HG02973 (cell line): ENCODE data around the gene RAET1G.
A peak's percentile ranks its signal among the peaks of the same experiment; 100 is the strongest.
"Not testable (repeated sequence)": the region's sequence is repeated elsewhere in the genome, so short reads cannot be mapped to it uniquely, and the experiment has no call there.

Experiments
- ATAC-seq: cut with Tn5 transposase; IDR thresholded peaks from one replicate; pipeline ENCODE4 v1.9.1; 2021; ENCODE audit warnings: moderate library complexity; ENCODE audit not compliant: unreplicated experiment

RAET1G gene, protein sequence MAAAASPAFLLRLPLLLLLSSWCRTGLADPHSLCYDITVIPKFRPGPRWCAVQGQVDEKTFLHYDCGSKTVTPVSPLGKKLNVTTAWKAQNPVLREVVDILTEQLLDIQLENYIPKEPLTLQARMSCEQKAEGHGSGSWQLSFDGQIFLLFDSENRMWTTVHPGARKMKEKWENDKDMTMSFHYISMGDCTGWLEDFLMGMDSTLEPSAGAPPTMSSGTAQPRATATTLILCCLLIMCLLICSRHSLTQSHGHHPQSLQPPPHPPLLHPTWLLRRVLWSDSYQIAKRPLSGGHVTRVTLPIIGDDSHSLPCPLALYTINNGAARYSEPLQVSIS

GRCh38 chr6:149922642-149923326, at the start of gene RAET1G:
TSS of gene RAET1G (minus strand) at chr6:149923121. CDS start at chr6:149923010, 111 bp downstream.
- ATAC-seq: no peak

GRCh38 chr6:149969635-149970034, 46.7 kb upstream of the RAET1G start:
- no peak for ATAC-seq

DNA sequence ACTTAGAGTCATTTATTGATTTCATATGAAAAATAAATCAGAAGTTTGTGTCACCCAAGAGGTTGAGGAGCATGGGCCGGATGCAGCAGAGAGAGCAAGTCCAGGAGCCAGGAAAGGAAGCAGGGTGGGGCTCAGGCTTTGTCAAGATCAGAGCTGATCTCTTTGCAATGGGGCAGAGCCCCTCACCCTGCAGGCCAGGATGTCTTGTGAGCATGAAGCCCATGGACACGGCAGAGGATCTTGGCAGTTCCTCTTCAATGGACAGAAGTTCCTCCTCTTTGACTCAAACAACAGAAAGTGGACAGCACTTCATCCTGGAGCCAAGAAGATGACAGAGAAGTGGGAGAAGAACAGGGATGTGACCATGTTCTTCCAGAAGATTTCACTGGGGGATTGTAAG, 46.0 kb upstream of the RAET1G start:
- not testable (repeated sequence) for ATAC-seq

DNA sequence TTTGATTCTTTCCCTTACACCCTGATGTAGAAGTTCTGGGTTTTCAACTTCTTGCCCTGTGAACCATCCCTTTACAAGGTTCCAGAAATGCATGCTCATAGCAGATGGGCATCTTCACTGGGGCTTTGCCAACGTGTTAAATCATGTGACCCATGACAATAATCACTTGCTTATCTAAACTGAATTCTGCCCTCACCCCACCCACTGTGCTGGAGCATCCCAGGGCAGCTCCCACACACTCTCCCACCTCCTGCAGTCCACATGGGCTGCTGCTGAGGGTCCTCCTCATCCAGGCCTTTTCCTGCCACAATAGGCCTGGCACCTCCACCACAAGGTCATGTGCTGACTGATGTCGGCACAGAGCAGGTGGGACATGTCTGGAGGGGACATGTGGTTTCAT, 45.1 kb upstream of the RAET1G start:
- not testable (repeated sequence) for ATAC-seq

- no peak for ATAC-seq
Observed at GRCh38 chr6:149967591-149967990, 44.7 kb upstream of the RAET1G start.

DNA sequence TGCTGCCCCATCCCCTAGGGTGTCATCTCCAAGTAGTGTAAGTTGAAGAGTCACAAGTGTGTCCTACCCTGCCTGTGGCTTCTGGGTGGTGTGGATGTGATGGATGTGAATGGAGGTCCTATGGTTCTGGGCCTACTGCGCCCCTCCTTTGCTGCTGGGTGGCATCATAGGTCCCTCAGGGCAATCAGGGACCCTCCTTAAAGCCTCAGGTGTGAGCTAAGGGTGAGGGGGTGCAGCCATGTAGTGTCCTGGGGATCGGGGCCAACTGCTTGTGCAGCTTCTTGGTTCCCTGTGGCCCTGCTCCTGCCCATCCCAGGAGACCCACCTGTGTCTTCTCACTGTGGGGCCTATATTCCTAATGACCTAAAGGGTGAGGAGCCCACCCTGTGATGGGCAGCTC, 43.4 kb upstream of the RAET1G start:
- not testable (repeated sequence) for ATAC-seq

- no peak for ATAC-seq
Observed at GRCh38 chr6:149965194-149966020, 42.5 kb upstream of the RAET1G start.

DNA sequence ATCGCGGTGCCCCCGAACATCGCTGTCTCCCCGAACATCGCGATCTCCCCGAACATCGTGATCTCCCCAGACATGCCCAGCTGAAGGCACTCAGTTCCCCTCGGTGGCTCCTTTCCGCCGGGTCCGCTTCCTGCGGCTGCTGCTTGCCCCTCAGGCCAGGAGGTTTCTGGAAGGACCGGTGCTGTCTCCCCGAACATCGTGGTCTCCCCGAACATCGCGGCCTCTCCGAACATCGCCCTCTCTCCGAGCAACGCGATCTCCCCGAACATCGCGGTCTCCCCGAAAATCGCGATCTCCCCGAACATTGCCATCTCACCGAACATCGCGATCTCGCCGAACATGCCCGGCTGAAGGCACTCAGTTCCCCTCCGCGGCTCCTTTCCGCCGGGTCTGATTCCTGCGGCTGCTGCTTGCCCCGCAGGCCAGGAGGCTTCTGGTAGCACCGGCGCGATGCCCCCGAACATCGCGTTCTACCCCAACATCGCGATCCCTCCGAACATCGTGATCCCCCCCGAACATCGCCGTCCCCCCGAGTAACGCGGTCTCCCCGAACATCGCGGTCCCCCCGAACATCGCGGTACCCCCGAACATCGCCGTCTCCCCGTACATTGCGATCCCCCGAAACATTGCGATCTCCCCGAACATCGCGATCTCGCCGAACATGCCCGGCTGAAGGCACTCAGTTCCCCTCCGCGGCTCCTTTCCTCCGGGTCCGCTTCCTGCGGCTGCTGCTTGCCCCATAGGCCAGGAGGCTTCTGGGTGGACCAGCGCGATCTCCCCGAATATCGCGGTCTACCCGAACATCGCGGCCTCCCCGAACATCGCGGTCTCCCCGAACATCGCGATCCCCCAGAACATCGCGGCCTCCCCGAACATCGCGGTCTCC, 41.6 kb upstream of the RAET1G start:
- ATAC-seq: no peak

DNA sequence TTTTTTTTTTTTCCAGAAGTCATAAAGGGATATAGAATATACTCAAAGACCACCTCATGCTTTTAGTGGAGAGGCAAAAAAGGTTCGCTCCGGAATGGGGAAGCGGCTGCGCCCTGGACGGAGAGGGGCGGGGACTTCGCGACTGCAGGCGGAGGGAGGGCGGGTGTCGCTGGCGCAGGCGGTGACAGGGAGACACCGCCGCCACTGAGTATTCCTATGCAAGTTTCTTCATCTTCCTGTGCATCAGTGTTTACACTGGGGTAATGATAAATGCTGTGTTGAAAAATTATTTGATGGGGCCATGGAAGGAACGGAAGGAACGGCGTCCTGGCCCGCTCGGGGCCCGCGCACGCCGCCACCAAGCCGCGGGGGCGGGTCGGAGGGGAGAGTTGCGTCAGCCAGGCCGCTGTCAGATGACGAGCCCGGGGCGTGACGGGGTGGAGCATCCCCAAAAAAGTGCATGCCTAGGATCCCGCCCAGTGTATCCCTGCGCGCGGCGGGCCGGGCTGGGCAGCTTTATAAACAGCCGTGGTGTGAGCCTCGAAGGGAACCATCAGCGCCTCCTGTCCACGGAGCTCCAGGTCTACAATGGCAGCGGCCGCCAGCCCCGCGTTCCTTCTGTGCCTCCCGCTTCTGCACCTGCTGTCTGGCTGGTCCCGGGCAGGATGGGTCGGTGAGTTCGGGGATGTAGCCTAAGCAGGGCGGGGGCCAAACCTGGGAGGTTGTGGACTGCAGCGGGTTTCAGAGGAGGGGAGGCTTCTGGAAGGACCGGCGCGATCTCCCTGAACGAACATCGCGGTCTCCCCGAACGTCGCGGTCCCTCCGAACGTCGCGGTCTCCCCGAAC, 40.8 kb upstream of the RAET1G start, which contains the start of gene ULBP1:
Gene ULBP1 (plus strand): TSS at position 482 of the 846 bp plus-strand sequence. CDS start 107 bp downstream, at position 589.
- peak; percentile 53 for ATAC-seq

GRCh38 chr6:149963212-149963461, 40.2 kb upstream of the RAET1G start:
- ATAC-seq: peak; percentile 33

DNA sequence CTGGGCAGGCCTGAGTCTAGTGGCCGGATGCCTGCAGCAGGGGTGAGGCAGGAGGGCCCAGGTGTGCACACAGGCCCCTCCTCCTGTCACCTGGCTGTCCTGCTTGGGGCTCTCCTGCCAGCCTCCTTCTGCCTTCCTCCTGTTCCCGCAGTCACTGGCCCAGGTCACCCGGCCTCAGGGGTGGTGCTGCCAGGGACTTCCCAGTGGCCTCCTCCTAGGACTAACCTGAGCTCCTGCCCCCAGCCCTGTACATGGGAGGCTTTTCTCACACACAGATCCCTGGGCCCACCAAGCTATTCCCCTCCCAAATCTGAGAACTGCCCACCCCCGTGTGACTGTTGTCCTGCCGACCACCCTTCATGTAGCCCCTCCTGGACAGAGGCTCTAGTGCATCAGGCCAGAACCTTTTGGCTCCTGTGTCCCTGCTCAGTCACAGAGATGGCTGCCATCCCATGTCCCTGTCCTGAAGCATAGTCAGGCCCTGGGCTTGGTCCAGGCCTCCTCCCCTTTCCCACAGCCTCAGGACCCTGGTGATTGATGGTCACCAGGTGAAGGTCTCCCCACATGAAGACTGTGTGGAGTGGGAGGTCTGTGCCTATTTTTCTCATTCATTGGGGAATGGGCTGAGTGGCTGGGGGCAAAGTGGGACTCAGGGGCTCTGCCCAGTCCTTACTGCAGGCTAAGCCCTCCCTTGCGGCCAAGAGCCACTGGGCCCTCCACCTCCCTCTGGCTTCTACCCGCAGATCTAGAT, 39.7 kb upstream of the RAET1G start:
- no peak for ATAC-seq

- no peak for ATAC-seq
Observed at GRCh38 chr6:149961728-149962425, 39.0 kb upstream of the RAET1G start.

GRCh38 chr6:149960488-149960887, 37.6 kb upstream of the RAET1G start:
- ATAC-seq: no peak

DNA sequence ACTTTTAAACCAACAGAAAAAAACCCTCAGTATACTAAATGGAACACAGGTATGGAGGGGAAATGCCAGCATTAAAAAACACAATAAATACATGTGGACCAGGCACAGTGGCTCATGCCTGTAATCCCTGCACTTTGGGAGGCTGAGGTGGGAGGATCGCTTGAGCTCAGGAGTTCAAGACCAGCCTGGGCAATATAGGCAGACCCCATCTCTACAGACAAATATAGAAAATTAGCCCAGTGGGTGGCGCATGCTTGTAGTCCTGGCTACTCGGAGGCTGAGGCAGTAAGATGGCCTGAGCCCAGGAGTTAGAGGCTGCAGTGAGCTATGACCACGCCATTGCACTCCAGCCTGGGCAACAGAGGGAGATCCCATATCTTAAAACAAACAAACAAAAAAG, 36.9 kb upstream of the RAET1G start:
- ATAC-seq: not testable (repeated sequence)

- not testable (repeated sequence) for ATAC-seq
Observed at GRCh38 chr6:149958124-149958523, 35.2 kb upstream of the RAET1G start.

GRCh38 chr6:149955654-149956317, 32.9 kb upstream of the RAET1G start:
- not testable (repeated sequence) for ATAC-seq

GRCh38 chr6:149954984-149955653, 32.2 kb upstream of the RAET1G start:
- ATAC-seq: not testable (repeated sequence)
